ENCODE data around the gene ALOX12.

Gene ALOX12

DNA sequence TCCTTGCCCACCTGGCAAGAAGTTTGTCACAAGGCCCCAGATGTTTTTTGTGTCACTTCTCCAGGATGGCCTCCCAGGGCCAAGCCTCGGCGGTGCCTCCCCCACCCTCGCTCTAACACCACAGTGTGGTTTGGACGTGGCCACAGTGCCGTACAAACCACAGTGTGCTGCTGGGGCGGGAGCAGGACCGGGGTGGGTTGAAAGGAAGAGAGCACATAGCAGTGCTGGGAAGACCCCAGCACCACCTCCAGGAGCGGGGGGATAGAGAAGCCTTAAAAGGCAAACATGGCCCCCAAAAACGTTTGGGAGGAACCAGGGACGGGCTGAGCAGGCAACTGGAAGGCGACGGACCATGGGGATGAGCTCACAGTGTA is 22.0 kb downstream of the ALOX12 start:
- Histone ChIP-seq H3K4me3 (peak overlapping the region; percentile 84), H3K27ac (peak overlapping the region; percentile 95 to 96)
- DNase-seq (ENCODE audit: low spot score): no peak
- TF ChIP-seq CTCF (IDR thresholded peaks at IDR 0.05): no peak

DNA sequence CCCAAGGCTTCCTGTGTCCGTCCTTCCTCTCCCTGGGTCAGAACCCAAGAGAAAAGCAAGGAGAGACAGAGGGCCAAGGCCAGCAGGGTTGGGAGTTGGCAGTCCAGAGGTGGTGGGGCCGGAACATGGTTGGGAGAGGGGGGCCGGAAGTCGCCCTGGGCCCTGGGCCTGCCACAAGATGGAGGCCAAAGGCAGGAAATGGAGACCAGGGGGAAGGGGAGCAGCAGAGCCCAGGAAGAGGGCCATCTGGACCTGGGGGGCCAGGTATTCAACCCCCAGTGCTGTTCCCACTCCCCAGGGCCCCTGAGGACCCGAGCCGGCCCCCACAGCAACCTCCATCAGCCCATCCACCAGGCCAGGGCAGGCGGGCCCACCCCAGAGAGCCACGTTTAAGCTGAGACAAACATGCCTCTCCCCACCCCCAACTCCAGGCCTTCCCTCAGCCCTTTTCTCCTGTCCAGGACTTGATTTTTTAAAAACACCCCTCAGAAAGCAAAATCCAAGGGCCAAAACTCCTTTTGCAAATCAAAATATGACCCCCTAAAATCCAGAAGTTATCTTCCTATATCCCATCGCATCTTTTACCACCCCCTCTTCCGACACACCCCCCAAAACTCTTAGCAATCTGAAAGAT is 22.6 kb downstream of the ALOX12 start:
- no peak for TF ChIP-seq CTCF (IDR thresholded peaks at IDR 0.05)
- H3K4me3 ChIP-seq: peak overlapping the region; percentile 84
- H3K27ac ChIP-seq: peak overlapping the region; percentile 95 to 96
- peak; percentile 89 for DNase-seq (ENCODE audit: low spot score)

- peak overlapping the region; percentile 95 to 96 for H3K27ac ChIP-seq
- peak overlapping the region; percentile 84 for H3K4me3 ChIP-seq
- TF ChIP-seq CTCF (IDR thresholded peaks at IDR 0.05): no peak
- no peak for DNase-seq (ENCODE audit: low spot score)
Measured at GRCh38 chr17:7019367-7019766, 23.5 kb downstream of the ALOX12 start.

- TF ChIP-seq CTCF (IDR thresholded peaks at IDR 0.05): no peak
- H3K27ac ChIP-seq: peak overlapping the region; percentile 95 to 96
- DNase-seq (ENCODE audit: low spot score): peak; percentile 87
- H3K4me3 ChIP-seq: peak overlapping the region; percentile 84
Measured at GRCh38 chr17:7019839-7020519, 24.1 kb downstream of the ALOX12 start.

- peak overlapping the region in 1 of 2 donors; percentile 85 for H3K27ac ChIP-seq
- H3K4me3 ChIP-seq: peak overlapping the region; percentile 51
- no peak for DNase-seq (ENCODE audit: low spot score)
- TF ChIP-seq CTCF (IDR thresholded peaks at IDR 0.05): no peak
Measured at GRCh38 chr17:7020894-7021664, 25.2 kb downstream of the ALOX12 start.

DNA sequence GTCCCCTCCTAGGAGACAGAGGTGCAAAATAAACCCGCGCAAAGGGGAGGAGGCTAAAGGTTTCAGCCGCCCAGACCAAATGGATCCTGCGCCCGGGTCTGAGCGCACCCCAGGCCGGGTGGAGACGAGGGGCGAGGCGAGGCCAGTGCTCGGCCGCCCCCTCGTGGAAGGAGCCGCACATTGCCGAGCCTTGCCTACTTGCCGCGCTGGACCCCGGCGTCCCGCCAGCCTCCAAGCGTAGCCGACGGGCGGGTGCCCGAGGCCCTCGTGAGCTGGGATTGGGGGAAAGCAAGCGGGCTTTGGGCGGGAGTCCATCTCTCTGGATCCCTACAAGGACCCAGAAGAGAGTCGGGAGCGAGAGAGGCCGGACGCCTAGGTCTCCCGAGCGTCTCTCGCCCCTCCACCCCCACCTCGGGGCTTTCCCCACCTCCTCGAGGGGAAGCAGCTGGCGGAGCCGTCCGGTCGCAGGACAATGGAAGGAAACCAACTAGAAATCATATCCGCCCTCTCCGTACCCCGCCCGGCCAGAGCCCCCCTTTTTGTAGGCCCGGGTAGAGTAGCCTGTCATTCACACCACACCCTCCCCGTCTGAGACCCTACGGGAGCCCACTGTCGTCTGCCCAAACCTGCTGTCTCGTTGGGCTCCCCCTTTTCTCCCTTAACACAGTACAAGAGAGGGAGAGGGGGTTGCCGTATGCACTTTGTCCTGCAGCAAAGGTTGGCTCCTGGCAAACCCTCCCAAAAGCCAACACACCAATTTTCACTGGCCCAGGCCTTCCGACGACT is 26.3 kb downstream of the ALOX12 start:
- TF ChIP-seq CTCF (IDR thresholded peaks at IDR 0.05): peak; percentile 97
- Histone ChIP-seq H3K4me3 (peak overlapping the region; percentile 51), H3K27ac (peak overlapping the region; percentile 8 to 85)
- DNase-seq (ENCODE audit: low spot score): peak; percentile 77
